ENCODE measurements around the gene MYZAP.

DNA sequence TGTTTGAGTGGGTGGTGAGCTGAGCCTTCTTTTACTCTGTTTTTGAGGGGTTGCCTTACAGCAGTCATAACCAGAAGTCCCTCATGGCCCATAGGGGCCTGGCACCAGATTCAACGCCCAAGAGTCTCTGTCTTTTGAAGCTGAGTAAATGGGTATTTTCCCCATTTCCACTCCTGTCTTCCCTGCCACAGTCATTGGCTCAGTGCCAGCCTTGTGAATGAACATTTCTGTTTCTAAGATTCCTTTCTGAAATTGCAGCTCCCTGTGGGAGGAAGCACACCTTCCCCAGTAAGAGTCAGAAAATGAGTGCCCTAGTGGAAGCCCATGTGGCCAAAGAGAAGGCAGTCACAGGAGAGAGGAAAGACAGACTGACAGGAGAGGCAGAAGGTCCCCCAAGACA lies 71.1 kb downstream of the MYZAP start:
- TF ChIP-seq, protein P1, sequence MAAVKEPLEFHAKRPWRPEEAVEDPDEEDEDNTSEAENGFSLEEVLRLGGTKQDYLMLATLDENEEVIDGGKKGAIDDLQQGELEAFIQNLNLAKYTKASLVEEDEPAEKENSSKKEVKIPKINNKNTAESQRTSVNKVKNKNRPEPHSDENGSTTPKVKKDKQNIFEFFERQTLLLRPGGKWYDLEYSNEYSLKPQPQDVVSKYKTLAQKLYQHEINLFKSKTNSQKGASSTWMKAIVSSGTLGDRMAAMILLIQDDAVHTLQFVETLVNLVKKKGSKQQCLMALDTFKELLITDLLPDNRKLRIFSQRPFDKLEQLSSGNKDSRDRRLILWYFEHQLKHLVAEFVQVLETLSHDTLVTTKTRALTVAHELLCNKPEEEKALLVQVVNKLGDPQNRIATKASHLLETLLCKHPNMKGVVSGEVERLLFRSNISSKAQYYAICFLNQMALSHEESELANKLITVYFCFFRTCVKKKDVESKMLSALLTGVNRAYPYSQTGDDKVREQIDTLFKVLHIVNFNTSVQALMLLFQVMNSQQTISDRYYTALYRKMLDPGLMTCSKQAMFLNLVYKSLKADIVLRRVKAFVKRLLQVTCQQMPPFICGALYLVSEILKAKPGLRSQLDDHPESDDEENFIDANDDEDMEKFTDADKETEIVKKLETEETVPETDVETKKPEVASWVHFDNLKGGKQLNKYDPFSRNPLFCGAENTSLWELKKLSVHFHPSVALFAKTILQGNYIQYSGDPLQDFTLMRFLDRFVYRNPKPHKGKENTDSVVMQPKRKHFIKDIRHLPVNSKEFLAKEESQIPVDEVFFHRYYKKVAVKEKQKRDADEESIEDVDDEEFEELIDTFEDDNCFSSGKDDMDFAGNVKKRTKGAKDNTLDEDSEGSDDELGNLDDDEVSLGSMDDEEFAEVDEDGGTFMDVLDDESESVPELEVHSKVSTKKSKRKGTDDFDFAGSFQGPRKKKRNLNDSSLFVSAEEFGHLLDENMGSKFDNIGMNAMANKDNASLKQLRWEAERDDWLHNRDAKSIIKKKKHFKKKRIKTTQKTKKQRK (IDR thresholded peaks at IDR 0.05; ENCODE audit: borderline replicate concordance, low read depth, low read length): no peak
- TF ChIP-seq, protein P2, sequence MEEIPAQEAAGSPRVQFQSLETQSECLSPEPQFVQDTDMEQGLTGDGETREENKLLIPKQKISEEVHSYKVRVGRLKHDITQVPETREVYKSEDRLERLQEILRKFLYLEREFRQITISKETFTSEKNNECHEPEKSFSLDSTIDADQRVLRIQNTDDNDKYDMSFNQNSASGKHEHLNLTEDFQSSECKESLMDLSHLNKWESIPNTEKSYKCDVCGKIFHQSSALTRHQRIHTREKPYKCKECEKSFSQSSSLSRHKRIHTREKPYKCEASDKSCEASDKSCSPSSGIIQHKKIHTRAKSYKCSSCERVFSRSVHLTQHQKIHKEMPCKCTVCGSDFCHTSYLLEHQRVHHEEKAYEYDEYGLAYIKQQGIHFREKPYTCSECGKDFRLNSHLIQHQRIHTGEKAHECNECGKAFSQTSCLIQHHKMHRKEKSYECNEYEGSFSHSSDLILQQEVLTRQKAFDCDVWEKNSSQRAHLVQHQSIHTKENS (CRISPR knock-in tag; IDR thresholded peaks at IDR 0.05): no peak
- TF ChIP-seq, protein P3, sequence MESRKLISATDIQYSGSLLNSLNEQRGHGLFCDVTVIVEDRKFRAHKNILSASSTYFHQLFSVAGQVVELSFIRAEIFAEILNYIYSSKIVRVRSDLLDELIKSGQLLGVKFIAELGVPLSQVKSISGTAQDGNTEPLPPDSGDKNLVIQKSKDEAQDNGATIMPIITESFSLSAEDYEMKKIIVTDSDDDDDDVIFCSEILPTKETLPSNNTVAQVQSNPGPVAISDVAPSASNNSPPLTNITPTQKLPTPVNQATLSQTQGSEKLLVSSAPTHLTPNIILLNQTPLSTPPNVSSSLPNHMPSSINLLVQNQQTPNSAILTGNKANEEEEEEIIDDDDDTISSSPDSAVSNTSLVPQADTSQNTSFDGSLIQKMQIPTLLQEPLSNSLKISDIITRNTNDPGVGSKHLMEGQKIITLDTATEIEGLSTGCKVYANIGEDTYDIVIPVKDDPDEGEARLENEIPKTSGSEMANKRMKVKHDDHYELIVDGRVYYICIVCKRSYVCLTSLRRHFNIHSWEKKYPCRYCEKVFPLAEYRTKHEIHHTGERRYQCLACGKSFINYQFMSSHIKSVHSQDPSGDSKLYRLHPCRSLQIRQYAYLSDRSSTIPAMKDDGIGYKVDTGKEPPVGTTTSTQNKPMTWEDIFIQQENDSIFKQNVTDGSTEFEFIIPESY (CRISPR knock-in tag; IDR thresholded peaks at IDR 0.05): no peak
- TF ChIP-seq HCFC1 (IDR thresholded peaks at IDR 0.05; ENCODE audit: low read depth, low read length) (no peak), ZNF780A (CRISPR knock-in tag; IDR thresholded peaks at IDR 0.05) (no peak), MXI1 (IDR thresholded peaks at IDR 0.05; ENCODE audit: low read depth, low read length) (no peak)
